Fibroblast of the aortic adventitia (primary cell): ENCODE measurements around the gene GRM7. TPM values are rescaled to one million over a fixed set of nuclear protein-coding genes. Genes with fewer than 3 reads are reported as not detected.

Source experiments
- DNase-seq: peaks from one replicate; pipeline ENCODE4 v3.0.0-alpha.2; 2010; ENCODE audit warnings: low read depth
- H3K4me3 ChIP-seq: 2 replicates; pipeline ENCODE4 v1.5.1; 2011; ENCODE audit warnings: low read depth, mild to moderate bottlenecking, control low read depth, low read length, moderate library complexity
- CTCF ChIP-seq: IDR thresholded peaks from 2 replicates; pipeline ENCODE4 v1.5.1; 2011; ENCODE audit warnings: mild to moderate bottlenecking, low read length, control low read depth, inconsistent platforms; ENCODE audit not compliant: insufficient read depth
- total RNA-seq: library from RNA; depleted of rRNA; stranded (reverse); fragments of >200 nt; gene quantifications from 2 replicates; pipeline ENCODE4 v1.2.3, GENCODE V29; 2012; ENCODE audit warnings: low replicate concordance

Gene GRM7
- total RNA-seq, 1 donor: 0.09 TPM

- no peak overlapping the region for H3K4me3 ChIP-seq
- DNase-seq: no peak
- no peak for TF ChIP-seq CTCF
These were observed 564 bp upstream of the GRM7 start for GRCh38 chr3:6860149-6860953.

- H3K4me3 ChIP-seq: no peak overlapping the region
- no peak for DNase-seq
- no peak for TF ChIP-seq CTCF
These were observed 698 bp downstream of the GRM7 start for GRCh38 chr3:6861625-6862000.

GRCh38 chr3:6862041-6862879 is 1.3 kb downstream of the GRM7 start:
- DNase-seq: no peak
- H3K4me3 ChIP-seq: no peak overlapping the region
- TF ChIP-seq CTCF: no peak

- no peak for DNase-seq
- no peak for TF ChIP-seq CTCF
- H3K4me3 ChIP-seq: no peak overlapping the region
These were observed 1.9 kb downstream of the GRM7 start for GRCh38 chr3:6862880-6863195.

GRCh38 chr3:6867269-6867668 is 6.4 kb downstream of the GRM7 start:
- TF ChIP-seq CTCF: no peak
- DNase-seq: no peak
- no peak overlapping the region for H3K4me3 ChIP-seq

- no peak overlapping the region for H3K4me3 ChIP-seq
- no peak for DNase-seq
- no peak for TF ChIP-seq CTCF
These were observed 17.8 kb downstream of the GRM7 start for GRCh38 chr3:6878731-6879130.

- no peak for DNase-seq
- H3K4me3 ChIP-seq: no peak overlapping the region
- TF ChIP-seq CTCF: no peak
These were observed 51.3 kb downstream of the GRM7 start for GRCh38 chr3:6912240-6912639.
